K562 (cell line): ENCODE results near the gene MC1R. TPM values are rescaled to one million over a fixed set of nuclear protein-coding genes. Genes with fewer than 3 reads are reported as not detected.

ENCODE experiments used
- polyA plus RNA-seq, 8 experiments: library from polyadenylated mRNA; depleted of rRNA in 4 of 8; stranded (reverse) in 5 of 8; unstranded in 3 of 8; fragments of >200 nt; fragmentation: Nextera tagmentation in 2 of 8; fragmentation: Illumina TruSeq in 1 of 8; extraction: Ambion mirVana in 2 of 8; extraction: Trizol in 1 of 8; gene quantifications; 2 replicates each; pipeline versions ENCODE4 v1.2.1 to v1.2.3, GENCODE V29; 2011 to 2014; ENCODE audit warnings: inconsistent platforms in 1 of 8, missing spikeins in 1 of 8
- total RNA-seq, 7 experiments: library from RNA; depleted of rRNA in 6 of 7; stranded (reverse); fragments of >200 nt in 6 of 7; fragmentation: Illumina TruSeq in 2 of 7; extraction: Trizol in 2 of 7; gene quantifications; 2 replicates each; pipeline versions ENCODE4 v1.2.1 to v1.2.3, GENCODE V29; 2011 to 2021; ENCODE audit warnings: low replicate concordance in 1 of 7

Gene MC1R
- total and polyA plus RNA-seq, 9 of the 15 experiments (the other 6 are each of a cell fraction or from before 2014, with no cell fraction given) = 0.14 to 5.3 (median 2.5) TPM; not detected in 1

Other genes with a start within 250 kb of the MC1R start
Only the 7 nearest of the 11 such genes appear.
- 53.4 and 72.0 TPM in 2 replicates for gene FANCA, start 102.2 kb upstream of the MC1R start, total RNA-seq (2014; rRNA removed)
- 40.2 and 48.6 TPM in 2 replicates for gene FANCA, start 102.2 kb upstream of the MC1R start, total RNA-seq (2014; rRNA removed; fragmentation: Illumina TruSeq; extraction: Trizol)
- 46.4 and 51.6 TPM in 2 replicates for gene FANCA, start 102.2 kb upstream of the MC1R start, total RNA-seq (2015; rRNA removed; fragmentation: Illumina TruSeq; extraction: Trizol)
- 108 and 115 TPM in 2 replicates for gene FANCA, start 102.2 kb upstream of the MC1R start, total RNA-seq (2021)
- gene FANCA, start 102.2 kb upstream of the MC1R start, polyA plus RNA-seq (2011; rRNA removed) = 65.4 and 83.5 TPM in 2 replicates
- 72.8 and 78.9 TPM in 2 replicates for gene FANCA, start 102.2 kb upstream of the MC1R start, polyA plus RNA-seq (2014; fragmentation: Illumina TruSeq; extraction: Trizol)
- 1 to 10 TPM; 6.9 to 9.3 TPM for gene FANCA, start 102.2 kb upstream of the MC1R start, polyA plus RNA-seq (2014; fragmentation: Nextera tagmentation; extraction: Ambion mirVana)
- 114 TPM in 2 replicates for gene FANCA, start 102.2 kb upstream of the MC1R start, polyA plus RNA-seq (2014; rRNA removed)
- gene SPIRE2, start 90.4 kb upstream of the MC1R start, total RNA-seq (2014; rRNA removed) = 6.5 and 6.9 TPM in 2 replicates
- 2.9 TPM in 2 replicates for gene SPIRE2, start 90.4 kb upstream of the MC1R start, total RNA-seq (2014; rRNA removed; fragmentation: Illumina TruSeq; extraction: Trizol)
- gene SPIRE2, start 90.4 kb upstream of the MC1R start, total RNA-seq (2015; rRNA removed; fragmentation: Illumina TruSeq; extraction: Trizol) = 4.1 and 4.6 TPM in 2 replicates
- gene SPIRE2, start 90.4 kb upstream of the MC1R start, total RNA-seq (2021) = 6.9 and 8.9 TPM in 2 replicates
- 4.7 and 6.0 TPM in 2 replicates for gene SPIRE2, start 90.4 kb upstream of the MC1R start, polyA plus RNA-seq (2011; rRNA removed)
- 3.9 and 4.0 TPM in 2 replicates for gene SPIRE2, start 90.4 kb upstream of the MC1R start, polyA plus RNA-seq (2014; fragmentation: Illumina TruSeq; extraction: Trizol)
- gene SPIRE2, start 90.4 kb upstream of the MC1R start, polyA plus RNA-seq (2014; fragmentation: Nextera tagmentation; extraction: Ambion mirVana) = under 1 TPM; 0.70 to 0.76 TPM
- 5.5 and 7.5 TPM in 2 replicates for gene SPIRE2, start 90.4 kb upstream of the MC1R start, polyA plus RNA-seq (2014; rRNA removed)
- 102 and 110 TPM in 2 replicates for gene TCF25, start 45.3 kb upstream of the MC1R start, total RNA-seq (2014; rRNA removed)
- gene TCF25, start 45.3 kb upstream of the MC1R start, total RNA-seq (2014; rRNA removed; fragmentation: Illumina TruSeq; extraction: Trizol) = 37.2 and 38.0 TPM in 2 replicates
- 63.2 and 65.1 TPM in 2 replicates for gene TCF25, start 45.3 kb upstream of the MC1R start, total RNA-seq (2015; rRNA removed; fragmentation: Illumina TruSeq; extraction: Trizol)
- gene TCF25, start 45.3 kb upstream of the MC1R start, total RNA-seq (2021) = 123 and 140 TPM in 2 replicates
- gene TCF25, start 45.3 kb upstream of the MC1R start, polyA plus RNA-seq (2011; rRNA removed) = 83.8 and 123 TPM in 2 replicates
- gene TCF25, start 45.3 kb upstream of the MC1R start, polyA plus RNA-seq (2014; fragmentation: Illumina TruSeq; extraction: Trizol) = 87.5 and 96.8 TPM in 2 replicates
- 1 to 10 TPM; 9.0 TPM for gene TCF25, start 45.3 kb upstream of the MC1R start, polyA plus RNA-seq (2014; fragmentation: Nextera tagmentation; extraction: Ambion mirVana)
- 122 and 154 TPM in 2 replicates for gene TCF25, start 45.3 kb upstream of the MC1R start, polyA plus RNA-seq (2014; rRNA removed)
- gene TUBB3, start 4.5 kb downstream of the MC1R start, total RNA-seq (2014; rRNA removed) = 12.5 and 15.5 TPM in 2 replicates
- gene TUBB3, start 4.5 kb downstream of the MC1R start, total RNA-seq (2014; rRNA removed; fragmentation: Illumina TruSeq; extraction: Trizol) = 2.1 and 3.2 TPM in 2 replicates
- gene TUBB3, start 4.5 kb downstream of the MC1R start, total RNA-seq (2015; rRNA removed; fragmentation: Illumina TruSeq; extraction: Trizol) = 6.4 and 8.1 TPM in 2 replicates
- 12.0 and 13.5 TPM in 2 replicates for gene TUBB3, start 4.5 kb downstream of the MC1R start, total RNA-seq (2021)
- gene TUBB3, start 4.5 kb downstream of the MC1R start, polyA plus RNA-seq (2011; rRNA removed) = 3.2 and 10.4 TPM in 2 replicates
- 5.0 and 10.0 TPM in 2 replicates for gene TUBB3, start 4.5 kb downstream of the MC1R start, polyA plus RNA-seq (2014; fragmentation: Illumina TruSeq; extraction: Trizol)
- gene TUBB3, start 4.5 kb downstream of the MC1R start, polyA plus RNA-seq (2014; fragmentation: Nextera tagmentation; extraction: Ambion mirVana) = under 1 TPM; 0.18 to 0.53 TPM
- gene TUBB3, start 4.5 kb downstream of the MC1R start, polyA plus RNA-seq (2014; rRNA removed) = 6.8 and 8.3 TPM in 2 replicates
- gene DEF8, start 29.9 kb downstream of the MC1R start, total RNA-seq (2014; rRNA removed) = 147 and 173 TPM in 2 replicates
- 29.4 and 33.0 TPM in 2 replicates for gene DEF8, start 29.9 kb downstream of the MC1R start, total RNA-seq (2014; rRNA removed; fragmentation: Illumina TruSeq; extraction: Trizol)
- 58.6 and 63.2 TPM in 2 replicates for gene DEF8, start 29.9 kb downstream of the MC1R start, total RNA-seq (2015; rRNA removed; fragmentation: Illumina TruSeq; extraction: Trizol)
- 71.5 and 80.6 TPM in 2 replicates for gene DEF8, start 29.9 kb downstream of the MC1R start, total RNA-seq (2021)
- gene DEF8, start 29.9 kb downstream of the MC1R start, polyA plus RNA-seq (2011; rRNA removed) = 74.0 and 87.6 TPM in 2 replicates
- 42.3 and 88.3 TPM in 2 replicates for gene DEF8, start 29.9 kb downstream of the MC1R start, polyA plus RNA-seq (2014; fragmentation: Illumina TruSeq; extraction: Trizol)
- 10 to 100 TPM; 39.3 to 60.1 TPM for gene DEF8, start 29.9 kb downstream of the MC1R start, polyA plus RNA-seq (2014; fragmentation: Nextera tagmentation; extraction: Ambion mirVana)
- 136 and 173 TPM in 2 replicates for gene DEF8, start 29.9 kb downstream of the MC1R start, polyA plus RNA-seq (2014; rRNA removed)
- gene DBNDD1, start 100.6 kb downstream of the MC1R start, total RNA-seq (2014; rRNA removed) = 5.8 and 8.3 TPM in 2 replicates
- 2.8 and 3.2 TPM in 2 replicates for gene DBNDD1, start 100.6 kb downstream of the MC1R start, total RNA-seq (2014; rRNA removed; fragmentation: Illumina TruSeq; extraction: Trizol)
- gene DBNDD1, start 100.6 kb downstream of the MC1R start, total RNA-seq (2015; rRNA removed; fragmentation: Illumina TruSeq; extraction: Trizol) = 4.2 and 4.3 TPM in 2 replicates
- 12.9 and 13.0 TPM in 2 replicates for gene DBNDD1, start 100.6 kb downstream of the MC1R start, total RNA-seq (2021)
- gene DBNDD1, start 100.6 kb downstream of the MC1R start, polyA plus RNA-seq (2011; rRNA removed) = 6.9 and 8.5 TPM in 2 replicates
- 10.9 and 12.9 TPM in 2 replicates for gene DBNDD1, start 100.6 kb downstream of the MC1R start, polyA plus RNA-seq (2014; fragmentation: Illumina TruSeq; extraction: Trizol)
- gene DBNDD1, start 100.6 kb downstream of the MC1R start, polyA plus RNA-seq (2014; fragmentation: Nextera tagmentation; extraction: Ambion mirVana) = under 1 TPM; 0.55 to 0.90 TPM
- 9.5 and 10.8 TPM in 2 replicates for gene DBNDD1, start 100.6 kb downstream of the MC1R start, polyA plus RNA-seq (2014; rRNA removed)
- not detected in 2 replicates for gene PRDM7, start 158.5 kb downstream of the MC1R start, total RNA-seq (2014; rRNA removed)
- gene PRDM7, start 158.5 kb downstream of the MC1R start, total RNA-seq (2014; rRNA removed; fragmentation: Illumina TruSeq; extraction: Trizol) = not detected in 2 replicates
- not detected in 2 replicates for gene PRDM7, start 158.5 kb downstream of the MC1R start, total RNA-seq (2015; rRNA removed; fragmentation: Illumina TruSeq; extraction: Trizol)
- not detected in 2 replicates for gene PRDM7, start 158.5 kb downstream of the MC1R start, total RNA-seq (2021)
- gene PRDM7, start 158.5 kb downstream of the MC1R start, polyA plus RNA-seq (2011; rRNA removed) = not detected in 2 replicates
- not detected in 2 replicates for gene PRDM7, start 158.5 kb downstream of the MC1R start, polyA plus RNA-seq (2014; fragmentation: Illumina TruSeq; extraction: Trizol)
- gene PRDM7, start 158.5 kb downstream of the MC1R start, polyA plus RNA-seq (2014; fragmentation: Nextera tagmentation; extraction: Ambion mirVana) = not detected
- not detected in 2 replicates for gene PRDM7, start 158.5 kb downstream of the MC1R start, polyA plus RNA-seq (2014; rRNA removed)